NB4 (cell line): Measurements from ENCODE around the gene LENG8.
"Not testable (repeated sequence)": the region's sequence is repeated elsewhere in the genome, so short reads cannot be mapped to it uniquely, and the experiment has no call there.

Experiments
- CTCF ChIP-seq: IDR thresholded peaks from one replicate; pipeline ENCODE4 v1.5.1; 2012; ENCODE audit warnings: low read depth, low read length
- MAX ChIP-seq: IDR thresholded peaks from 2 replicates; pipeline ENCODE4 v1.6.1; 2011; ENCODE audit warnings: low read depth, low read length
- MYC ChIP-seq: IDR thresholded peaks from 2 replicates; pipeline ENCODE4 v1.6.1; 2011; ENCODE audit warnings: low read depth, low read length
- POLR2A ChIP-seq: IDR thresholded peaks from 2 replicates; pipeline ENCODE4 v1.6.1; 2011; ENCODE audit warnings: mild to moderate bottlenecking; ENCODE audit not compliant: insufficient read length; ENCODE audit errors: extremely low read depth

- not testable (repeated sequence) for TF ChIP-seq POLR2A, CTCF, MAX, MYC
Measured at GRCh38 chr19:54495284-54495683, 46.3 kb downstream of the LENG8 start.
